Middle frontal gyrus (tissue), 1 donor: ENCODE measurements around the gene FYN.
A peak's percentile ranks its signal among the peaks of the same experiment; 100 is the strongest.

Experiments used
- DNase-seq: peaks from one replicate; pipeline ENCODE4 v3.0.0-alpha.2; 2015; ENCODE audit warnings: low spot score; ENCODE audit errors: extremely low spot score

The FYN gene

GRCh38 chr6:111771094-111771432 lies 102.2 kb downstream of the FYN start:
- no peak for DNase-seq

GRCh38 chr6:111770263-111771093 lies 102.8 kb downstream of the FYN start:
- DNase-seq, result no peak

- DNase-seq, result no peak
Observed at GRCh38 chr6:111769365-111770152, 103.7 kb downstream of the FYN start.

DNA sequence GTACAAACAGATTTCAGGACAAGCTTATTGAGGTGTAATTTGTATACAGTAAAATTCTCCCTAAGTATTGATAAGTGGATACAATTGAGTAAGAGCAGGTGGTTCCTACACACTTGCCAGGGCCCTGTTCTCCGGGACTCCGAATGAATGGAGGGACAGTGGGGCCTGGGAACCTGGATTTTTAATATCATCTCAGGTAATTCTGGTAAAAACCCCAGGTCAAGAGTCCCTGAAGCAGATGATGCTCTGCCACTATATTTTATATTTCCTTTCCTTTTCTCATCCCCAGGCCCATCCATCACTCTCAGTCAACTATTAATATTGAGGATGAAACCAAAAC lies 104.9 kb downstream of the FYN start:
- no peak for DNase-seq

DNA sequence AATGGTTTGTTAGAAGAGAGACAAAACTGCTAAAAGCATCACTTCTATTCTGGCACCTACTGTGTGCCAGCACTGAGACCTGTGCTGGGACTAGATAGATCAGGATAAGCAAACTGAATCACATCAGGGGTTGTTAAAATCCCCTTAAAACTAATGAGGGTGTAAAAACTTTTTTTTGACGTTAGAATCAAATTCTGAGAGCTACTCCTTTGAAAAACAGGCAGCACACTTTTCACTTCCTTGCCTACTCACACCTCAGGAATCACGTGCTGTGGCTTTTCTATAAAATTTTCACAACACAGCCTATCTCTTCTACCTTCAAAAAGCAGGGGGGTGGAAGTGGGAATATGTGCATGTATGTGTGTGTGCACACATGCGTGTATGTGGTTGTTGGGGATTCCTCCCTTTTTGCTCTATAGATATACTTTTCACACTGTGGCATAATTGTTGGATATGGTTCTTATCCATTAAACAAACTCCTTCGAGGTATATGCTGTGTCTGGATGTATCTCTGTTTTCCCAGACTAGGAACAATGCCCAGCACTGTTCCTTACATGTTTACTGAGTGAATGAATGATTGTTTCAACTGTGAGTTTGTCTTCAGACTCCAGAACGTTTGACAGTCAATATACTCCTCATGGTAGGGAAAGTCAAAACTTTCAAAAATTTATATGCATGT lies 105.4 kb downstream of the FYN start:
- no peak for DNase-seq

GRCh38 chr6:111766201-111766857 lies 106.9 kb downstream of the FYN start:
- DNase-seq, result no peak

DNA sequence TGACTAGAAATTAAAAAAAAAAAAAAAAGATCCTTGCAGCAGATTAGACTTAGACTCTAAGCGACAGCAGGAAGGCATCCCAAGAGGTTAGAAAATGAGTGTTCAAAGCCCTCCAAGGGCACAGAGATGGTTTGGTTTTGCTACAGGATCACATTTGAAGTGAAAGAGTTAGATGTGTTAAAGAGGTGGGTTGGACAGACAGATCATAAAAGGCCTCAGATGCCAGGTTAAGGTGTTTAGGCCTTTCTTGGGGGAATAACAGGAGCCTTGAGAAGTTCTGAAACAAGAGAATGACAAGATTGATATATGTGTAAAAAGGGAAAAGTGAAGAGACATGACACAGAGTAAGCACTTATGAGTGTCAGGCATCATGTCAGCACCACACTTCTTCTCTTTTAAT lies 107.5 kb downstream of the FYN start:
- DNase-seq, result no peak

- DNase-seq, result no peak
Observed at GRCh38 chr6:111764238-111765175, 108.7 kb downstream of the FYN start.

GRCh38 chr6:111763381-111763780 lies 109.9 kb downstream of the FYN start:
- DNase-seq, result no peak

DNA sequence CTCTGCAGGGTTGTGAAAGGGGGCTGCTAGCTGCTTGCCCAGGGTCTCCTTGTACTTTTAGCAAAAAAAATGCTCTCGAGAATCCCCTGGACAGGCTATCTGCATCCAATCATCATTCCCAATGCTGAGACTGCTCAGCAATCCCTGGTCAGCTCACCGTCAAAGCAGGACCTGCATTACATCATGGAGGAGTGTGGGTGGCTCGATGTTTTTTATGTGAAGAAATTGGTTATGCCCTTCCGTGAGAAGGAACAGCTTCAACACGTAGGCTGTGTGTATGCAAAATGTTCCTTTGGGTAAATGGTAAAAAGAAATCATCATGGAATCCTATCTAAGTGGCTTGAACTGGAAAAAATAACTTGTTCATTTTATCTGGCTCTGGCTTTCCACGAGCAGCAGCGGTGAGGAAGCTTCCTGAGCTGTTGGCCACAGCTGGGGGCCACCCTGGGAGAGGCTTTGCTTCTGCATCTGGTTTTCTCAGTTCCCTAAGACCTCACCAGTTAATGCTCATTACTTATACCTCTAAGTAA lies 111.4 kb downstream of the FYN start:
- DNase-seq, result peak; percentile 31

DNA sequence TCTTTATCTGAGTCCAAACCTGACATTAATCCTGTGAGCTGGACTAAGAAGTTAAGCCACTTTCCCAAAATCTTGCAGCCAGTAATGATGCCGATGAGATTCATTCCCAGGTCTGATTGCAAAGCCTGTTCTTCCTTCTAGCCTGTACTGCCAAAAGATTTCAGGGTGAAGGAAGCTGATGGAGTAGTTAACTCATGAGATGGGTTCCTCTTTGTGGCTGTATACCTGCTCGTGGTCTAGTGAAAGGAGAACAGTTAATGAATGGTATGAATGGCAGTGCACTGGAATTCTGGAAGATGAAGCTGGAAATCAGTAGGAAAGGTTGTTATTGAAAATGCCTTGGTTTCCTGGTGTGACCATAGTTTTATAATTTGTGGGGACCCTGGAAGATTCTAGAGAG lies 112.0 kb downstream of the FYN start:
- DNase-seq, result no peak

- peak; percentile 47 for DNase-seq
Observed at GRCh38 chr6:111759836-111760785, 113.1 kb downstream of the FYN start.

GRCh38 chr6:111759331-111759835 lies 113.9 kb downstream of the FYN start:
- DNase-seq, result no peak

- no peak for DNase-seq
Observed at GRCh38 chr6:111758608-111759329, 114.5 kb downstream of the FYN start.

DNA sequence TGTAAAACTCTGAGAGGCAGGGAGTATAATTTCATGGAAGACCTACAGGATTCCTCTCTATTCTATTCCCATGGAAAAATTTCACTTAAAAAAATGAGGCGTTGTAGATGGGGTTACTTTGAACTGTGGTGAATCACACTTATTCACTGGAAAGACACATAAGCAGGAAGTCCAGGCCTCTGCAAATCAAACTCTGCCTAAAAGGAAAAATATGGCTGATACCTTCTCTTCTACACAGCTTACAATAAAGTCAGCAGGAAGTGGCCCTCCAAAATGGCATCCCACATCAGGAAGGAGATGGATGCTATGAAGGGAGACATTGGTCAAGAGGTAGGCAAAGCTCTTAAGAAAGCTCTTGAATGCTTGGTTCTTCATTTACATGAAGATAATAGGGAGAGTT lies 115.9 kb downstream of the FYN start:
- no peak for DNase-seq

DNA sequence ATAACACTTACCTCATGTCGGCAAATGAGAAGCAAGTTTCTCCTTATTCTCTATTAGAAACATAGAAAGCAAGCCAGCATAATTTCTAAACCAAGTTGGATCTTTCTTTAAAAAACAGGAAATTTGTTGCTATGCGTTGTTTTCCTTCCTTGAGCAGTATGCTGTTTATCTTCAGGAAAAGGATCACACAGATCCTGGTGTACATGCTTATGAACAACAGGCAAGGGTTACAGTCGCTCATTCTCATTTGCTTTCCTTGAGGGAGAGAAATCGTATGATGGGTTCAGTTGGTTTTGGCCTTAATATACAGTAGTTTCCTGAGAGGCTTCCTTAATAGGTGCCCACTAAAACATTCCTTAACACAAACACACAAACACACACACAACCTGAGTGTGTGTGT lies 118.8 kb downstream of the FYN start:
- DNase-seq, result no peak

DNA sequence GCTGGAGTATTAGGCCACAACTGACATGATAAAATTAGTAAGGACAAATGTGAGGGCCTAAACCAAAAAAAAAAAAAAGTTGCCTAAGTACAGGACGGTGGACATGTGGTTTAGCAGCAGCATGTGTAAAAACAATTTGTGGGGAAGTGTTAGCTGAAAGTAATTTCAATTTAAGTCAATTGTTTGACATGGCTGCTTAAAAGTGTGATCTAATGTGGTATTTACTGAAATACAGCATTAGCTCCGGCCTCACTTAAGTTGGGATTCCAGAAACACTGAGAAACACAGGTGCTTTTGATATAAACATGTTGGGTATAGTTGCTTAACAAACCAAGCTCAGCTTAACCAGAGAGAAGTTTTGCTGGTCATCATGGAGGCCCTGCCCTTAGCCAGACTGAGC lies 119.7 kb downstream of the FYN start:
- no peak for DNase-seq

DNA sequence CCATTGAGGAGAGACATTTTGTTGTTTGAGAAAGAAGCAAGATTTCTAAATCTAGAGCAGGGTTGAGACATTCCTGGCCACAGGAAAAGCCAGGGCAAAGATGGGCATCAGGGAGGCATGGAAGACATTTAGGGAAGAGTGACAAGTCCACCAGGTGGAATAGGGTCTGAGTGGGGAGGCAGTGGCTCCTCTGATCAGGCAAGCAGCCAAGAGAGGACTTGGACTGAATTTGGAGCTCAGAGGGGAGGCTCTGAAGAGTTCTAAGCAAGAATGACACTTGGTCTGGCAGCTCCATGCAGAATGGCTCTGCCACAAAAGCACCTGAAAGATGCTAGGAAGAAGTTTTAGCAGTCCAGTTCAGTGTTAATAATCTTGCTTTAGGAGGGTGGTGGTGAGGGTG lies 120.8 kb downstream of the FYN start:
- no peak for DNase-seq
